Measurements from ENCODE around the gene PTPN6. TPM values are rescaled to one million over a fixed set of nuclear protein-coding genes. Genes with fewer than 3 reads are reported as not detected.
A peak's percentile ranks its signal among the peaks of the same experiment; 100 is the strongest.

The PTPN6 gene
- total and polyA plus RNA-seq, 2 donors (not counting 1 experiment from before 2014, with no cell fraction given) = 0.06 TPM; not detected in 1

- H4K20me1 ChIP-seq (ENCODE audit: control insufficient read depth, extremely low read depth, insufficient read depth, low read length) = no peaks in the 10 kb centered on the region
- peaks cover 28% of the 10 kb centered on the region for H3K36me3 ChIP-seq (ENCODE audit: control insufficient read depth, insufficient read depth, low read length)
- no peak overlapping the region for H2AFZ ChIP-seq (ENCODE audit: low read length)
- H3K4me1 ChIP-seq (ENCODE audit: control insufficient read depth, extremely low read depth, insufficient read depth, low read length) = peaks cover 12% of the 10 kb centered on the region
- no peak overlapping the region for H3K4me3 ChIP-seq (replicated peaks in 1 of 4; ENCODE audit: control extremely low read depth in 1 of 4, insufficient read depth in 1 of 4, low read depth in 3 of 4, low read length in 4 of 4)
- H3K27me3 ChIP-seq (ENCODE audit: control insufficient read depth, insufficient read depth, low read length) = no peaks in the 10 kb centered on the region
- no peaks in the 10 kb centered on the region for H3K9me3 ChIP-seq (ENCODE audit: control insufficient read depth, insufficient read depth, low read depth, low read length)
- DNase-seq (ENCODE audit: low read depth in 2 of 2) = no peak
- peaks cover 31% of the 10 kb centered on the region for H3K79me2 ChIP-seq (ENCODE audit: control insufficient read depth, insufficient read depth, low read length)
- peak overlapping the region; percentile 7 for H3K27ac ChIP-seq (ENCODE audit: insufficient read depth, low read length)
- H3K4me2 ChIP-seq (ENCODE audit: extremely low read depth, insufficient read depth, low read length) = no peak overlapping the region
- TF ChIP-seq CTCF (conservative IDR thresholded peaks at IDR 0.05 in 1 of 2, IDR thresholded peaks at IDR 0.05 in 1 of 2; ENCODE audit: low read depth in 1 of 2, low read length in 2 of 2) (no peak), EZH2 (IDR thresholded peaks at IDR 0.05; ENCODE audit: low read length, missing control alignments) (no peak)
- no peak overlapping the region for H3K9ac ChIP-seq (ENCODE audit: insufficient read depth, low read length)
Measured at GRCh38 chr12:6935371-6936193, 15.6 kb upstream of the PTPN6 start.

- Histone ChIP-seq H3K27me3 (ENCODE audit: control insufficient read depth, insufficient read depth, low read length) (no peaks in the 10 kb centered on the region), H3K9ac (ENCODE audit: insufficient read depth, low read length) (no peak overlapping the region), H3K79me2 (ENCODE audit: control insufficient read depth, insufficient read depth, low read length) (peaks cover 25% of the 10 kb centered on the region), H3K4me3 (replicated peaks in 1 of 4; ENCODE audit: control extremely low read depth in 1 of 4, insufficient read depth in 1 of 4, low read depth in 3 of 4, low read length in 4 of 4) (no peak overlapping the region), H4K20me1 (ENCODE audit: control insufficient read depth, extremely low read depth, insufficient read depth, low read length) (no peaks in the 10 kb centered on the region), H3K4me2 (ENCODE audit: extremely low read depth, insufficient read depth, low read length) (no peak overlapping the region), H3K4me1 (ENCODE audit: control insufficient read depth, extremely low read depth, insufficient read depth, low read length) (peaks cover 12% of the 10 kb centered on the region), H3K9me3 (ENCODE audit: control insufficient read depth, insufficient read depth, low read depth, low read length) (no peaks in the 10 kb centered on the region), H3K27ac (ENCODE audit: insufficient read depth, low read length) (no peak overlapping the region), H3K36me3 (ENCODE audit: control insufficient read depth, insufficient read depth, low read length) (peaks cover 32% of the 10 kb centered on the region), H2AFZ (ENCODE audit: low read length) (no peak overlapping the region)
- TF ChIP-seq EZH2 (IDR thresholded peaks at IDR 0.05; ENCODE audit: low read length, missing control alignments) (no peak), CTCF (conservative IDR thresholded peaks at IDR 0.05 in 1 of 2, IDR thresholded peaks at IDR 0.05 in 1 of 2; ENCODE audit: low read depth in 1 of 2, low read length in 2 of 2) (no peak)
- no peak for DNase-seq (ENCODE audit: low read depth in 2 of 2)
Measured at GRCh38 chr12:6936194-6936635, 14.9 kb upstream of the PTPN6 start.

- Histone ChIP-seq H4K20me1 (ENCODE audit: control insufficient read depth, extremely low read depth, insufficient read depth, low read length) (no peaks in the 10 kb centered on the region), H3K79me2 (ENCODE audit: control insufficient read depth, insufficient read depth, low read length) (peaks cover 22% of the 10 kb centered on the region), H3K4me1 (ENCODE audit: control insufficient read depth, extremely low read depth, insufficient read depth, low read length) (peaks cover 12% of the 10 kb centered on the region), H3K27ac (ENCODE audit: insufficient read depth, low read length) (peak overlapping the region; percentile 74), H3K4me2 (ENCODE audit: extremely low read depth, insufficient read depth, low read length) (peak overlapping the region; percentile 41), H2AFZ (ENCODE audit: low read length) (no peak overlapping the region), H3K27me3 (ENCODE audit: control insufficient read depth, insufficient read depth, low read length) (no peaks in the 10 kb centered on the region), H3K9me3 (ENCODE audit: control insufficient read depth, insufficient read depth, low read depth, low read length) (no peaks in the 10 kb centered on the region), H3K4me3 (replicated peaks in 1 of 4; ENCODE audit: control extremely low read depth in 1 of 4, insufficient read depth in 1 of 4, low read depth in 3 of 4, low read length in 4 of 4) (peak overlapping the region in 2 of 4 experiments; percentile 60 to 62), H3K9ac (ENCODE audit: insufficient read depth, low read length) (peak overlapping the region; percentile 78), H3K36me3 (ENCODE audit: control insufficient read depth, insufficient read depth, low read length) (peaks cover 36% of the 10 kb centered on the region)
- TF ChIP-seq EZH2 (IDR thresholded peaks at IDR 0.05; ENCODE audit: low read length, missing control alignments) = no peak
- TF ChIP-seq CTCF (conservative IDR thresholded peaks at IDR 0.05 in 1 of 2, IDR thresholded peaks at IDR 0.05 in 1 of 2; ENCODE audit: low read depth in 1 of 2, low read length in 2 of 2) = no peak
- no peak for DNase-seq (ENCODE audit: low read depth in 2 of 2)
Measured at GRCh38 chr12:6936636-6937480, 14.3 kb upstream of the PTPN6 start.

All from fibroblast of lung (primary cell).